Trophoblast cell (in vitro differentiated cells and primary cell): ENCODE data around the gene IMMP2L.

Experiments used
- DNase-seq, 2 donors: peaks; one replicate each; pipeline ENCODE4 v3.0.0-alpha.2; 2016
- H2AFZ ChIP-seq: 2 replicates; pipeline ENCODE4 v1.6.1; 2013; ENCODE audit warnings: low read length, moderate library complexity, mild to moderate bottlenecking; ENCODE audit not compliant: insufficient read depth, poor library complexity
- H2AK5ac ChIP-seq: 2 replicates; pipeline ENCODE4 v1.6.1; 2013; ENCODE audit warnings: mild to moderate bottlenecking, low read length
- H2BK120ac ChIP-seq: 2 replicates; pipeline ENCODE4 v1.6.1; 2013; ENCODE audit warnings: low read length, mild to moderate bottlenecking, moderate library complexity; ENCODE audit not compliant: insufficient read depth, poor library complexity
- H2BK12ac ChIP-seq: 2 replicates; pipeline ENCODE4 v1.6.1; 2013; ENCODE audit warnings: mild to moderate bottlenecking, low read length, moderate library complexity
- H2BK5ac ChIP-seq: 2 replicates; pipeline ENCODE4 v1.6.1; 2013; ENCODE audit warnings: low read length, low read depth, moderate library complexity, mild to moderate bottlenecking; ENCODE audit not compliant: poor library complexity
- H3K14ac ChIP-seq: 2 replicates; pipeline ENCODE4 v1.6.1; 2013; ENCODE audit warnings: mild to moderate bottlenecking, low read length
- H3K18ac ChIP-seq: 2 replicates; pipeline ENCODE4 v1.6.1; 2013; ENCODE audit warnings: mild to moderate bottlenecking, low read length
- H3K23ac ChIP-seq: 2 replicates; pipeline ENCODE4 v1.6.1; 2013; ENCODE audit warnings: low read length
- H3K27ac ChIP-seq: 2 replicates; pipeline ENCODE4 v1.5.1; 2013; ENCODE audit warnings: low read depth, mild to moderate bottlenecking, inconsistent platforms, low read length, moderate library complexity
- H3K27me3 ChIP-seq: 2 replicates; pipeline ENCODE4 v1.6.1; 2013; ENCODE audit warnings: inconsistent platforms, mild to moderate bottlenecking, low read length, moderate library complexity; ENCODE audit not compliant: insufficient read depth
- H3K36me3 ChIP-seq, 2 experiments: 1 replicate in 1 of 2; 2 replicates in 1 of 2; pipeline ENCODE4 v1.6.1; 2013; ENCODE audit warnings: low read length in 2 of 2, mild to moderate bottlenecking in 2 of 2, moderate library complexity in 1 of 2; ENCODE audit not compliant: insufficient read depth in 2 of 2, control insufficient read depth in 1 of 2
- H3K4ac ChIP-seq: 2 replicates; pipeline ENCODE4 v1.6.1; 2013; ENCODE audit warnings: low read depth, mild to moderate bottlenecking, low read length, moderate library complexity
- H3K4me1 ChIP-seq, 2 experiments: 1 replicate in 1 of 2; 2 replicates in 1 of 2; pipeline ENCODE4 v1.6.1; 2013; ENCODE audit warnings: low read length in 2 of 2, mild to moderate bottlenecking in 2 of 2, moderate library complexity in 1 of 2; ENCODE audit not compliant: insufficient read depth in 2 of 2, control insufficient read depth in 1 of 2
- H3K4me2 ChIP-seq: 2 replicates; pipeline ENCODE4 v1.6.1; 2013; ENCODE audit warnings: inconsistent platforms, mild to moderate bottlenecking, low read length, moderate library complexity
- H3K4me3 ChIP-seq: 2 replicates; pipeline ENCODE4 v1.5.1; 2013; ENCODE audit warnings: mild to moderate bottlenecking, low read depth, low read length, inconsistent platforms
- H3K79me1 ChIP-seq: one replicate; pipeline ENCODE4 v1.6.1; 2013; ENCODE audit warnings: low read length
- H3K79me2 ChIP-seq: 2 replicates; pipeline ENCODE4 v1.6.1; 2013; ENCODE audit warnings: low read length, mild to moderate bottlenecking; ENCODE audit not compliant: control insufficient read depth, insufficient read depth, poor library complexity
- H3K9ac ChIP-seq: 2 replicates; pipeline ENCODE4 v1.6.1; 2013; ENCODE audit warnings: mild to moderate bottlenecking, low read length
- H3K9me3 ChIP-seq: 2 replicates; pipeline ENCODE4 v1.6.1; 2013; ENCODE audit warnings: low read depth, mild to moderate bottlenecking, control low read depth, inconsistent platforms, low read length; ENCODE audit not compliant: insufficient read depth
- H4K12ac ChIP-seq: 2 replicates; pipeline ENCODE4 v1.6.1; 2013; ENCODE audit warnings: low read depth, mild to moderate bottlenecking, low read length, moderate library complexity
- H4K8ac ChIP-seq: 2 replicates; pipeline ENCODE4 v1.6.1; 2013; ENCODE audit warnings: low read depth, mild to moderate bottlenecking, low read length, moderate library complexity
- H4K91ac ChIP-seq: one replicate; pipeline ENCODE4 v1.6.1; 2013; ENCODE audit warnings: low read depth, mild to moderate bottlenecking, low read length, moderate library complexity
- WGBS: extraction: QIAGEN DNeasy Blood & Tissue Kit; methylation state at CpG from one replicate; pipeline ENCODE4 v1.1.7; 2013; ENCODE audit warnings: missing lambda C conversion rate; ENCODE audit not compliant: insufficient read length, insufficient coverage; ENCODE audit errors: extremely low coverage; 5-methylcytosine and 5-hydroxymethylcytosine counted together

IMMP2L gene

DNA sequence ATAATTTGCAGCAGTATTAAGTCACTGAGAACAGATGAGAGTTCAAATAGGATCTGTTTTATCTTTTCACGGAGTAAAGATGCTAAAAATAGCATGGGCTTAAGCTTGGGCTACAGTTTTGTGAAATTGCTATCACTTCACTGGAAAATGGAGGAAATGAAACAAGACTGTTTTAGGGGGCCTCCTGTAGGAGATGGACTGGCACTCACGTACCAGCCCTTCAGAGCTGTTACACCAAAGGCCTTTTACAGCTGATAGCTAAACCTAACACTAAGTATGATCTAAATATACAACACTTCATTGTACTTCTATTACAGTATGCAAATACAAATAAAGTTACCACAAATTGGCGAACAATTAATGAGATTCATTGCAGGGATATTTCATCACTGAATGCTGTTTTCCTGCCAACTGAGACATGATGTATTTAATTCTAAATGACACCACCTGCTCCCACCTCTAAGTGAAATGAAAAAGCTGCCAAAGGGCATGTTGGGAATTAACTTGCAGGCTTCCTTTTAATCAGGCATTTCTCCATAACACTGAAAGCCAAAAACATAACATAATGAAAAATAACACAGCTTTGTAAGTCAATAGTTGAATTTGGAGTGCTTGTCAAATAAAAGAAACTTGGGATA lies 775.8 kb downstream of the IMMP2L start:
- no peak overlapping the region for H4K12ac ChIP-seq
- no peak overlapping the region for H3K18ac ChIP-seq
- H2AFZ ChIP-seq = no peak overlapping the region
- H2BK5ac ChIP-seq = no peak overlapping the region
- H4K8ac ChIP-seq = no peak overlapping the region
- H3K4me2 ChIP-seq = no peak overlapping the region
- no peak overlapping the region for H3K27ac ChIP-seq
- H2AK5ac ChIP-seq = no peak overlapping the region
- no peak overlapping the region for H2BK120ac ChIP-seq
- no peaks in the 10 kb centered on the region for H3K79me1 ChIP-seq
- H3K27me3 ChIP-seq = no peaks in the 10 kb centered on the region
- no peaks in the 10 kb centered on the region for H3K79me2 ChIP-seq
- no peak overlapping the region for H3K9ac ChIP-seq
- no peak overlapping the region for H2BK12ac ChIP-seq
- H3K23ac ChIP-seq = no peak overlapping the region
- DNase-seq = no peak
- H3K14ac ChIP-seq = no peak overlapping the region
- H3K4me3 ChIP-seq = no peak overlapping the region
- no peak overlapping the region for H3K4ac ChIP-seq
- H3K4me1 ChIP-seq = no peaks in the 10 kb centered on the region
- H3K9me3 ChIP-seq = no peaks in the 10 kb centered on the region
- H4K91ac ChIP-seq = no peak overlapping the region
- WGBS = no CpG with 5 or more reads among the region's 3 CpGs
- H3K36me3 ChIP-seq = no peaks in the 10 kb centered on the region

DNA sequence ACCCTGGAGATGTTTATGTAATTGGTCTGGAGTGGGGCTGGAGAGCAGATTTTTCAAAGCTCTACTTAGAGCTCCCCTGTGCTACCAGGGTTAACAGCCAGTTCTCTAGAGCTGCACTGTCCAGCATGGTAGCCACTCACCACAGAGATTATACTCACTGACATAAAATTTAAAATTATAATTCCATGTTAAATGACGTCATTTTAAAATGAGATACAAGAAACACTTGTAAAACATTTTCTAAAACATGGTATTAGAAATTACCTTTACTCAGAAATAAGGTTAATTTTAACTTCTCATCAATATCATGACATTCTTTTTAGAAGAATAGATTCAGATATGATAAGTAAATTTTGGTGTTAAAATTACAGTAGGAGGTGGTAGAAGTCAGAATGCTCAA lies 777.5 kb downstream of the IMMP2L start:
- WGBS = no CpG with 5 or more reads among the region's 1 CpG
- no peak for DNase-seq
- Histone ChIP-seq H3K27me3 (no peaks in the 10 kb centered on the region), H2AK5ac (no peak overlapping the region), H3K4me1 (no peaks in the 10 kb centered on the region), H3K9ac (no peak overlapping the region), H3K18ac (no peak overlapping the region), H3K23ac (no peak overlapping the region), H3K4ac (no peak overlapping the region), H3K9me3 (no peaks in the 10 kb centered on the region), H4K8ac (no peak overlapping the region), H3K79me2 (no peaks in the 10 kb centered on the region), H2BK5ac (no peak overlapping the region), H3K4me2 (no peak overlapping the region), H3K79me1 (no peaks in the 10 kb centered on the region), H2BK12ac (no peak overlapping the region), H2BK120ac (no peak overlapping the region), H3K27ac (no peak overlapping the region), H2AFZ (no peak overlapping the region), H4K91ac (no peak overlapping the region), H3K14ac (no peak overlapping the region), H4K12ac (no peak overlapping the region), H3K4me3 (no peak overlapping the region), H3K36me3 (no peaks in the 10 kb centered on the region)

DNA sequence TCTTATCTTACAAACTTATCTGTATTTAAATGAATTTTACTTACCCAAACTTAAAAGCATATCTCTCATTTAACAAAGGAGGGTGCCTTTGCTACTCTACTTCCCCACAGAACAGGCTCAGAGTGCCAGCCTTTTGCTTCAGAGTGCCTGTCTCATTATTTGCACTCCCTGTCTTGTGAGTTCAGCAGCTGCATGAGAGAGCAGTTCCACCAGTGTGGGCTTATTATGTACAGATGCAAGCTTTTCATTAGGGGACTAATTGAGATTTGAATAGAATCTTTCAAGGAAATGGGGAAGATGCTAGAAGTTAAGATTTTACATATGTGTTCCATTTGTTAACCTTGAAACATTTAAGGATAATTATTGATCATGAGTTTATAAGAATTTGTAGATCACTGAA lies 781.6 kb downstream of the IMMP2L start:
- no peaks in the 10 kb centered on the region for H3K9me3 ChIP-seq
- no peak overlapping the region for H4K8ac ChIP-seq
- H3K14ac ChIP-seq = no peak overlapping the region
- no peaks in the 10 kb centered on the region for H3K36me3 ChIP-seq
- no peak for DNase-seq
- H4K12ac ChIP-seq = no peak overlapping the region
- H3K9ac ChIP-seq = no peak overlapping the region
- no peak overlapping the region for H3K4me2 ChIP-seq
- no peak overlapping the region for H3K23ac ChIP-seq
- H2BK12ac ChIP-seq = no peak overlapping the region
- H2AK5ac ChIP-seq = no peak overlapping the region
- H2BK5ac ChIP-seq = no peak overlapping the region
- H2BK120ac ChIP-seq = no peak overlapping the region
- H3K4ac ChIP-seq = no peak overlapping the region
- H4K91ac ChIP-seq = no peak overlapping the region
- no peaks in the 10 kb centered on the region for H3K79me1 ChIP-seq
- H2AFZ ChIP-seq = no peak overlapping the region
- no peaks in the 10 kb centered on the region for H3K79me2 ChIP-seq
- H3K27me3 ChIP-seq = no peaks in the 10 kb centered on the region
- no peak overlapping the region for H3K18ac ChIP-seq
- no peak overlapping the region for H3K27ac ChIP-seq
- no peak overlapping the region for H3K4me3 ChIP-seq
- H3K4me1 ChIP-seq = no peaks in the 10 kb centered on the region

DNA sequence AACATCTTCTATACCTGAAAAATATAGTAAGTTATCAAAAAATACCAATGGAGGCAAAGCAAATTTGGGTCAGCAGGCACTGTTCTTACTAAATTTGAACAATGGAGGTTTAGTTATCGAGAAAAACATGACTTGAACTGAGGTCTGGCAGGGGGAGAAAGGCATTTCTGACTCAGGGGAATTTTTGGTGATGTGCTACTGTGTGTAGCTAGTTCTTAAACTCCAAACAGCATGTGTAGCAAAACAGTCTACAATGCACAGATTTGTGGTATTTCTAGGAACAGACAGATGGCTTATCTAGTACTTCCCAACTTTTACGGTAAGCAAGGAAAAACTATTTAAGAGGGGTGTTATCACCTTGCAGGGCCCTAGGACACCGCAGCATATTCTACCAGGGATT lies 783.0 kb downstream of the IMMP2L start:
- H3K4me2 ChIP-seq = no peak overlapping the region
- H4K8ac ChIP-seq = no peak overlapping the region

More for the DNA sequence above, 783.0 kb downstream of the IMMP2L start:
- Histone ChIP-seq H3K36me3 (no peaks in the 10 kb centered on the region), H3K9ac (no peak overlapping the region), H3K23ac (no peak overlapping the region), H2BK5ac (no peak overlapping the region), H4K91ac (no peak overlapping the region), H2AK5ac (no peak overlapping the region), H3K4ac (no peak overlapping the region), H2BK12ac (no peak overlapping the region), H3K79me1 (no peaks in the 10 kb centered on the region), H3K14ac (no peak overlapping the region), H3K4me1 (no peaks in the 10 kb centered on the region), H4K12ac (no peak overlapping the region), H3K9me3 (no peaks in the 10 kb centered on the region), H3K4me3 (no peak overlapping the region), H3K27me3 (no peaks in the 10 kb centered on the region), H3K18ac (no peak overlapping the region), H2AFZ (no peak overlapping the region), H3K79me2 (no peaks in the 10 kb centered on the region), H2BK120ac (no peak overlapping the region), H3K27ac (no peak overlapping the region)
- WGBS = no CpG with 5 or more reads among the region's 3 CpGs
- DNase-seq = no peak
